GM12864 (cell line): ENCODE measurements around the gene FAF1.
"Not testable (repeated sequence)": the region's sequence is repeated elsewhere in the genome, so short reads cannot be mapped to it uniquely, and the experiment has no call there.

Source experiments
- DNase-seq: peaks from one replicate; pipeline ENCODE4 v3.0.0-alpha.2; 2011; ENCODE audit warnings: low read depth
- H3K4me3 ChIP-seq: 2 replicates; pipeline ENCODE4 v1.5.1; 2011; ENCODE audit warnings: mild to moderate bottlenecking, low read depth, low read length, control low read depth
- CTCF ChIP-seq: IDR thresholded peaks from 2 replicates; pipeline ENCODE4 v1.5.1; 2011; ENCODE audit warnings: low read depth, mild to moderate bottlenecking, moderate library complexity, low read length, control low read depth, inconsistent platforms; ENCODE audit errors: missing control alignments

FAF1 gene

DNA sequence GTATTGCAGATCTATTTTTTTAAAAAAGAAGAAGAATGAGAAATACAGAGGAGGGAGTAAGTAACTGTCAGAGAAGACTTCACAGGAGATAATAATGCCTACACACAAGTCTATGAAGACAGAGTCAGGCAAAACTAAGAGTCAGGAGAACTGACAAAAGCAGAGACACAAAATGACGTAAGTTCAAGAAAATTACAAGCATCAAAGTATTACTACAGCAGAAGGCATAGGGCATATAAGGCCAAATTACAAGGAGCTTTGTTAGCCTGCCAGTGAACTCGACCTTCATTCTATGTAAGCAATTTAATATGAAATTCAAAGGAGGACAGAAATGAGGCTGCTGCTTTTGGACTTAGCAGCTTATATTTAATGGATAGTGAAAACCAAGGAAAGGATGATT, 23.7 kb downstream of the FAF1 start:
- TF ChIP-seq CTCF, result no peak
- DNase-seq, result no peak
- H3K4me3 ChIP-seq, result no peak overlapping the region

- not testable (repeated sequence) for H3K4me3 ChIP-seq, DNase-seq
Measured at GRCh38 chr1:50935276-50935675, 24.8 kb downstream of the FAF1 start.

DNA sequence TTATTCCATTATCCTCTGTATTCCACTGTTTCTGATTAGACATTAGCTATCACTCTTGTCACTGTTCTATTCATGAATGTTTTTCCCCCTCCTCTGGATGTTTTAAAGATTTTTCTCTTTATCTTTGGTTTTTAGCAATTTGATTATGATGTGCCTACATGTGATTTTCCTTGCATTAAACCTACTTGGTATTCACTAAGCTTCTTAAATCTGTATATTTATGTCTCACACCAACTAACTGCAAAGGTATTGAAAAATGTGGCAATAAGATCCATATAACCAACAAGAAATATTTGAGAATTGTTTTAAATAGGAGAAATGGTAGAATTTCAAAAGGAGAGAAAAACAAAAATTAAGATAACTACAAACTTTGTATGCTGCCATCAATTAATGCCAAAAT, 25.2 kb downstream of the FAF1 start:
- no peak overlapping the region for H3K4me3 ChIP-seq
- no peak for DNase-seq
- TF ChIP-seq CTCF, result no peak

- H3K4me3 ChIP-seq, DNase-seq: not testable (repeated sequence)
Measured at GRCh38 chr1:50933770-50934169, 26.3 kb downstream of the FAF1 start.

DNA sequence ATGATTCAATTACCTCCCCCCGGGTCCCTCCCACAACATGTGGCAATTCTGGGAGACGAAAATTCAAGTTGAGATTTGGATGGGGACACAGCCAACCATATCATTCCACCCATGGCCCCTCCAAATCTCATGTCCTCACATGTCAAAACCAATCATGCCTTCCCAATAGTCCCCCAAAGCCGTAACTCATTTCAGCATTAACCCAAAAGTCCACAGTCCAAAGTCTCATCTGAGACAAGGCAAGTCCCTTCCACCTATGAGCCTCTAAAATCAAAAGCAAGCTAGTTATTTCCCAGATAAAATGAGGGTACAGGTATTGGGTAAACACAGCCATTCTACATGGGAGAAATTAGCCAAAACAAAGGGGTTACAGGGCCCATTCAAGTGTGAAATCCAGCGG, 28.0 kb downstream of the FAF1 start:
- DNase-seq, H3K4me3 ChIP-seq: not testable (repeated sequence)

- DNase-seq, result peak; percentile 30
- no peak for TF ChIP-seq CTCF
- H3K4me3 ChIP-seq, result no peak overlapping the region; the same call in 1 of the 2 replicates
Measured at GRCh38 chr1:50930965-50931737, 28.9 kb downstream of the FAF1 start.

- no peak overlapping the region; the same call in 1 of the 2 replicates for H3K4me3 ChIP-seq
- peak; percentile 29 for DNase-seq
- TF ChIP-seq CTCF, result no peak
Measured at GRCh38 chr1:50930193-50930592, 29.9 kb downstream of the FAF1 start.

GRCh38 chr1:50929376-50929958, 30.6 kb downstream of the FAF1 start:
- no peak overlapping the region for H3K4me3 ChIP-seq
- TF ChIP-seq CTCF, result peak; percentile 29

More at GRCh38 chr1:50929376-50929958, 30.6 kb downstream of the FAF1 start:
- DNase-seq, result no peak
